Inferior parietal cortex (tissue), 1 donor: ENCODE measurements around the gene RIPPLY2.
"Not testable (repeated sequence)": the region's sequence is repeated elsewhere in the genome, so short reads cannot be mapped to it uniquely, and the experiment has no call there.

Experiments used
- DNase-seq: peaks from one replicate; pipeline ENCODE4 v3.0.0-alpha.2; 2016; ENCODE audit errors: extremely low spot score

The RIPPLY2 gene

GRCh38 chr6:83860359-83860755 is 7.2 kb downstream of the RIPPLY2 start:
- DNase-seq: no peak

- DNase-seq: no peak
These were observed 7.8 kb downstream of the RIPPLY2 start for GRCh38 chr6:83860782-83861495.

GRCh38 chr6:83862776-83863471 is 9.8 kb downstream of the RIPPLY2 start:
- DNase-seq: no peak

GRCh38 chr6:83867043-83867442 is 13.9 kb downstream of the RIPPLY2 start:
- no peak for DNase-seq

- no peak for DNase-seq
These were observed 14.5 kb downstream of the RIPPLY2 start for GRCh38 chr6:83867527-83868161.

- DNase-seq: no peak
These were observed 15.5 kb downstream of the RIPPLY2 start for GRCh38 chr6:83868639-83869038.

- no peak for DNase-seq
These were observed 17.5 kb downstream of the RIPPLY2 start for GRCh38 chr6:83870649-83871048.

GRCh38 chr6:83872386-83873118 is 19.4 kb downstream of the RIPPLY2 start:
- peak; percentile 66 for DNase-seq

GRCh38 chr6:83873869-83874268 is 20.7 kb downstream of the RIPPLY2 start:
- no peak for DNase-seq

GRCh38 chr6:83875843-83876242 is 22.7 kb downstream of the RIPPLY2 start:
- no peak for DNase-seq

GRCh38 chr6:83878902-83879644 is 25.9 kb downstream of the RIPPLY2 start:
- DNase-seq: no peak

GRCh38 chr6:83879746-83880145 is 26.6 kb downstream of the RIPPLY2 start:
- DNase-seq: no peak

GRCh38 chr6:83883240-83883639 is 30.1 kb downstream of the RIPPLY2 start:
- no peak for DNase-seq

- peak; percentile 74 for DNase-seq
These were observed 31.4 kb downstream of the RIPPLY2 start for GRCh38 chr6:83884523-83884922.

GRCh38 chr6:83885984-83886383 is 32.8 kb downstream of the RIPPLY2 start:
- no peak for DNase-seq

GRCh38 chr6:83889621-83890020 is 36.5 kb downstream of the RIPPLY2 start:
- DNase-seq: no peak

GRCh38 chr6:83890520-83890919 is 37.4 kb downstream of the RIPPLY2 start:
- DNase-seq: no peak

GRCh38 chr6:83891586-83891985 is 38.4 kb downstream of the RIPPLY2 start:
- DNase-seq: no peak

GRCh38 chr6:83893024-83893423 is 39.9 kb downstream of the RIPPLY2 start:
- DNase-seq: no peak

GRCh38 chr6:83897094-83897493 is 43.9 kb downstream of the RIPPLY2 start:
- not testable (repeated sequence) for DNase-seq

GRCh38 chr6:83901624-83902023 is 48.5 kb downstream of the RIPPLY2 start:
- DNase-seq: no peak

GRCh38 chr6:83904395-83904794 is 51.2 kb downstream of the RIPPLY2 start:
- DNase-seq: no peak
